Ovary (tissue), 3 donors: Measurements from ENCODE around the gene KRT71.

ENCODE experiments used
- EP300 ChIP-seq: sonication (generic); formaldehyde crosslinking; IDR thresholded peaks from one replicate; pipeline ENCODE4 v1.6.1; 2017; ENCODE audit warnings: antibody characterized with exemption
- TF ChIP-seq, protein P1 (sequence below), 3 donors: fragments of 450-650 bp in 2 of 3; fragments of 200-600 bp in 1 of 3; IDR thresholded peaks; one replicate each; pipeline versions ENCODE4 v1.5.1 to v1.8.0; 2016 to 2022; ENCODE audit warnings: antibody characterized with exemption in 3 of 3, mild to moderate bottlenecking in 1 of 3
- donor health status: DM: no; HTN: no; CAD: no.

DNA sequence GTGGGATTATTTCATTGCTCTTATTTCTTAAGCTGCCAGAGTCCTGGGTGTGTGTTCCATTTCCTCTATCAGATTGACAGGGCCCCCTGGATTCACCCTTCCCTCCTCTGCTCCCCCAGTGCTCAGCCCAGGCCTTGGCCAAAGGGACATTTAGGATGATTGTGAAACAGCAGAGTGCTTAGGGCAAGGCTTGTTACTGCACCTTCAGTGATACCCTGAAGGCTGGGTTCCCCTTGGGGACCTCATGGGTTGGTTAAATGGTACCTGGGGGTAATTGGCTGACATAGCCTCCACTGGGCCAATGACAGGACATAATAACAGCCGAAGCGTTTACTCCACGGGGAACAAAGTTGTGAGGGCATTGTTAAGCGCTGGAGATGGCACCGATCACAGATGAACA lies 49.6 kb upstream of the KRT71 start:
- TF ChIP-seq, protein P1, sequence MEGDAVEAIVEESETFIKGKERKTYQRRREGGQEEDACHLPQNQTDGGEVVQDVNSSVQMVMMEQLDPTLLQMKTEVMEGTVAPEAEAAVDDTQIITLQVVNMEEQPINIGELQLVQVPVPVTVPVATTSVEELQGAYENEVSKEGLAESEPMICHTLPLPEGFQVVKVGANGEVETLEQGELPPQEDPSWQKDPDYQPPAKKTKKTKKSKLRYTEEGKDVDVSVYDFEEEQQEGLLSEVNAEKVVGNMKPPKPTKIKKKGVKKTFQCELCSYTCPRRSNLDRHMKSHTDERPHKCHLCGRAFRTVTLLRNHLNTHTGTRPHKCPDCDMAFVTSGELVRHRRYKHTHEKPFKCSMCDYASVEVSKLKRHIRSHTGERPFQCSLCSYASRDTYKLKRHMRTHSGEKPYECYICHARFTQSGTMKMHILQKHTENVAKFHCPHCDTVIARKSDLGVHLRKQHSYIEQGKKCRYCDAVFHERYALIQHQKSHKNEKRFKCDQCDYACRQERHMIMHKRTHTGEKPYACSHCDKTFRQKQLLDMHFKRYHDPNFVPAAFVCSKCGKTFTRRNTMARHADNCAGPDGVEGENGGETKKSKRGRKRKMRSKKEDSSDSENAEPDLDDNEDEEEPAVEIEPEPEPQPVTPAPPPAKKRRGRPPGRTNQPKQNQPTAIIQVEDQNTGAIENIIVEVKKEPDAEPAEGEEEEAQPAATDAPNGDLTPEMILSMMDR (IDR thresholded peaks at IDR 0.05), result no peak
- TF ChIP-seq EP300, result no peak
